Fibroblast of lung (primary cell): ENCODE results near the gene DLG2. TPM values are rescaled to one million over a fixed set of nuclear protein-coding genes. Genes with fewer than 3 reads are reported as not detected.

Experiments used
- DNase-seq, 2 donors: peaks; one replicate each; pipeline versions ENCODE4 v3.0.0 to v3.0.0-alpha.2; 2010; ENCODE audit warnings: low read depth in 2 of 2
- H2AFZ ChIP-seq: 2 replicates; pipeline ENCODE4 v1.5.1; 2012; ENCODE audit warnings: low read length, control low read depth, inconsistent platforms
- H3K27ac ChIP-seq: 2 replicates; pipeline ENCODE4 v1.5.1; 2011; ENCODE audit warnings: low read length, control low read depth; ENCODE audit not compliant: insufficient read depth
- H3K27me3 ChIP-seq: 2 replicates; pipeline ENCODE4 v1.5.1; 2011; ENCODE audit warnings: mild to moderate bottlenecking, low read length; ENCODE audit not compliant: control insufficient read depth, insufficient read depth
- H3K36me3 ChIP-seq: 2 replicates; pipeline ENCODE4 v1.5.1; 2011; ENCODE audit warnings: low read length; ENCODE audit not compliant: control insufficient read depth, insufficient read depth
- H3K4me1 ChIP-seq: 2 replicates; pipeline ENCODE4 v1.5.1; 2011; ENCODE audit warnings: low read length; ENCODE audit not compliant: control insufficient read depth, insufficient read depth; ENCODE audit errors: extremely low read depth
- H3K4me2 ChIP-seq: 2 replicates; pipeline ENCODE4 v1.5.1; 2011; ENCODE audit warnings: low read length, control low read depth; ENCODE audit not compliant: insufficient read depth; ENCODE audit errors: extremely low read depth
- H3K4me3 ChIP-seq, 4 experiments: fragments of 200-600 bp in 1 of 4; sonication (generic) in 1 of 4; replicated peaks in 1 of 4; 2 replicates each; pipeline ENCODE4 v1.5.1; 2011 to 2016; ENCODE audit warnings: low read length in 4 of 4, low read depth in 3 of 4, mild to moderate bottlenecking in 3 of 4, control low read depth in 2 of 4, inconsistent platforms in 1 of 4, mixed read lengths in 1 of 4; ENCODE audit not compliant: insufficient read depth in 1 of 4; ENCODE audit errors: control extremely low read depth in 1 of 4
- H3K79me2 ChIP-seq: 2 replicates; pipeline ENCODE4 v1.5.1; 2012; ENCODE audit warnings: mild to moderate bottlenecking, low read length, inconsistent platforms; ENCODE audit not compliant: control insufficient read depth, insufficient read depth
- H3K9ac ChIP-seq: 2 replicates; pipeline ENCODE4 v1.5.1; 2011; ENCODE audit warnings: mild to moderate bottlenecking, low read length, control low read depth; ENCODE audit not compliant: insufficient read depth
- H3K9me3 ChIP-seq: 2 replicates; pipeline ENCODE4 v1.5.1; 2012; ENCODE audit warnings: low read depth, low read length; ENCODE audit not compliant: control insufficient read depth, insufficient read depth
- H4K20me1 ChIP-seq: 2 replicates; pipeline ENCODE4 v1.5.1; 2011; ENCODE audit warnings: low read length; ENCODE audit not compliant: control insufficient read depth, insufficient read depth; ENCODE audit errors: extremely low read depth
- EZH2 ChIP-seq: IDR thresholded peaks from 2 replicates; pipeline ENCODE4 v1.5.1; 2012; ENCODE audit warnings: low read length, control low read depth, mild to moderate bottlenecking; ENCODE audit errors: missing control alignments
- polyA plus RNA-seq, 2 donors: library from polyadenylated mRNA; depleted of rRNA in 1 of 2; stranded (reverse) in 1 of 2; unstranded in 1 of 2; fragments of >200 nt; gene quantifications; 2 replicates each; pipeline ENCODE4 v1.2.1, GENCODE V29; 2011 to 2012; ENCODE audit warnings: missing spikeins in 1 of 2
- total RNA-seq: library from RNA; depleted of rRNA; stranded (reverse); fragments of >200 nt; gene quantifications from 2 replicates; pipeline ENCODE4 v1.2.1, GENCODE V29; 2014
- TF ChIP-seq, protein P1 (sequence below), 2 donors: IDR thresholded peaks in 1 of 2; conservative IDR thresholded peaks in 1 of 2; 1 replicate in 1 of 2; 2 replicates in 1 of 2; pipeline ENCODE4 v1.5.1; 2011 to 2012; ENCODE audit warnings: low read length in 2 of 2, control low read depth in 1 of 2, inconsistent platforms in 1 of 2, low read depth in 1 of 2, mild to moderate bottlenecking in 1 of 2

Gene DLG2
- total and polyA plus RNA-seq, 2 donors (not counting 1 experiment from before 2014, with no cell fraction given), result 0.77 to 2.3 TPM

DNA sequence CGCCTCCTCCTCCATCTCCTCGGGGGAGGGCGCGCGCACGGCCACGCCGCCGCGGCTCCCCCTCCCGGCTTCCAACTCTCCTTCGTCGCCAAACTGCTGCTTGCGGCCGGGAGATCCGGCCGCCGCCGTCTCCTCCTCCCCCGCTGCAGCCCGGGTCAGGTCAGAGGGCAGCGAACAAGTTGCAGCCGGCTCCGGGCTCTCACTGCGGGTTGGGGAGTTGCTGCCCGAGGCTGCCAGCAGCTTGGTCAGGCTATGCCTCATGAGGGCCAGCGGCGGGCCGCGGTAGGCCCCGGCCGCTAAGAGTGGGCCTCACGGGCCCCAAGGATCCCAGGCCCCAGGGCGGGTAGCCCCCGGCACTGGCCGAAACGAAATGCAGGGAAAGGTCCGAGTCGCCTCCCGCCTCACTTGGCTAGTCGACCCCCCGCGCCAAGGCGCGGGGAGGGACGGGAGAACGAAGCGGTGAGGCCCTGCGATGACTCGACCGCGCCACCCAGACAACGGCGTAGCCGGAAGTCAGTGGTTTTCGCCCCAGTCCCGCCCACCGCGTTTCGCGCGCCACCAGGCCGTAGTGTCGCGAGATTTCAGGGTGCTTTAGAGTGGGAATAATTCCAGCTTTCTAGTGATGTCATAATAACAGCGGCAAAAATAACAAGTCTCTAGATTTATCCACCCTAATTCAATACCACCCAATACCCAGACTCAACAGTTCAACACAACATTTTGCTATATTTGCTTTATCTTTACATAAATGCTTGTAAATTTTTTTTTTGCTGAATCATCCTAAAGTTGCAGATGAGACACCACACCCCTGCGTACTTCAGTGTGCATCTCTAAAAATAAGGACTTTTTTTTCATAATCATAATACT, 37.7 kb upstream of the DLG2 start, which contains the start of gene CREBZF:
TSS of gene CREBZF (minus strand) at position 515 of the 867 bp plus-strand sequence. CDS start at position 261, 254 bp downstream.
- Histone ChIP-seq H3K79me2 (peaks cover 45% of the 10 kb centered on the region), H3K4me2 (peak within 1 kb of the TSS; percentile 76), H4K20me1 (peaks cover 6% of the 10 kb centered on the region), H3K9me3 (no peaks in the 10 kb centered on the region), H3K9ac (peak within 1 kb of the TSS; percentile 99), H3K27ac (peak within 1 kb of the TSS; percentile 97), H3K4me3 (peak within 1 kb of the TSS; percentile 62 to 96 (median 92)), H3K4me1 (peaks cover 3% of the 10 kb centered on the region), H3K27me3 (no peaks in the 10 kb centered on the region), H3K36me3 (peaks cover 2% of the 10 kb centered on the region), H2AFZ (peak within 1 kb of the TSS; percentile 51)
- DNase-seq, result peak; percentile 91 to 97
- no peak for TF ChIP-seq EZH2
- TF ChIP-seq, protein P1, sequence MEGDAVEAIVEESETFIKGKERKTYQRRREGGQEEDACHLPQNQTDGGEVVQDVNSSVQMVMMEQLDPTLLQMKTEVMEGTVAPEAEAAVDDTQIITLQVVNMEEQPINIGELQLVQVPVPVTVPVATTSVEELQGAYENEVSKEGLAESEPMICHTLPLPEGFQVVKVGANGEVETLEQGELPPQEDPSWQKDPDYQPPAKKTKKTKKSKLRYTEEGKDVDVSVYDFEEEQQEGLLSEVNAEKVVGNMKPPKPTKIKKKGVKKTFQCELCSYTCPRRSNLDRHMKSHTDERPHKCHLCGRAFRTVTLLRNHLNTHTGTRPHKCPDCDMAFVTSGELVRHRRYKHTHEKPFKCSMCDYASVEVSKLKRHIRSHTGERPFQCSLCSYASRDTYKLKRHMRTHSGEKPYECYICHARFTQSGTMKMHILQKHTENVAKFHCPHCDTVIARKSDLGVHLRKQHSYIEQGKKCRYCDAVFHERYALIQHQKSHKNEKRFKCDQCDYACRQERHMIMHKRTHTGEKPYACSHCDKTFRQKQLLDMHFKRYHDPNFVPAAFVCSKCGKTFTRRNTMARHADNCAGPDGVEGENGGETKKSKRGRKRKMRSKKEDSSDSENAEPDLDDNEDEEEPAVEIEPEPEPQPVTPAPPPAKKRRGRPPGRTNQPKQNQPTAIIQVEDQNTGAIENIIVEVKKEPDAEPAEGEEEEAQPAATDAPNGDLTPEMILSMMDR (conservative IDR thresholded peaks at IDR 0.05 in 1 of 2, IDR thresholded peaks at IDR 0.05 in 1 of 2; ENCODE audit: low read depth in 1 of 2, low read length in 2 of 2), result peak in 1 of 2 donors; percentile 1

DNA sequence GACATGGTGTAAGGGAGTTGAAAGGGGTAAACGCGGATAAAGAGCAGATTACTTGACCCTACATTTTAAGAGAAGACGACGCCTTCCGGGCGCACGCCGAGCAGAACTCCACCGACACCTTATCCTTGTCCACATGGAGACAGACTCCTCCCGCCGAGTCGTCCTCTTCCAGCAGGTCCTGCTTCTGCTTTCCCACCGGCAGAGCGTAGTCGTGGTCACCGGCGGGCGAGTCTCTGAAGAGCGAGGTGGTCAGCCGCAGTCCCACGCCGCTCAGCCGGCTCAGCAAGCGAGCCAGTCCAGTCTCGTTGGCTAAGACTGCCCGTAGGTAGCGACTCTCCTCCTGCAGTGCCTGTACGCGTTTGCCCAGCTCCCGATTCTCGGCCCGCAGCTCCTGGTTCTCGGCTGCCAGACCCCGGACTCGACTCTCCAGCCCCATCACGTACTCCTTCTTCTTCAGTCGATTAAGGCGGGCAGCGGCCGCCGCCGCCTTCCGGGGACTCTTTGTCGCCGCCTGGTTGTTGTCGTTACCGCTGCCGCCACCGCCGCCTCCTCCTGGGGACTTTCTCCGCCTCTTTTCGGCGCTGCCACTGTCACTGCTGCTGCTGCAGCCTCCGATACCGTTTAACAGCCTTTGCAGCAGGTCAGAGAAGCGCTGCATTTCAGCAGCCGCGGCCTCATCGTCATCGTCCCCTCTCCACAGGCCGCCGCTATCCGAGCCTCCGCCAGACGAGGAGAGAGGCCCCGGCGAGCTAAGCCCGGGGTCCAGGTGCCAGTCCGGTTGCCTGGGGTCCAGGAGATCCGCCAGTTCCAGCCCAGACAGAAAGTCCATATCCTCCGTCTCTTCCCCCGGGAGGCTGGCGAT, 36.8 kb upstream of the DLG2 start:
- TF ChIP-seq, protein P1 (conservative IDR thresholded peaks at IDR 0.05 in 1 of 2, IDR thresholded peaks at IDR 0.05 in 1 of 2; ENCODE audit: low read depth in 1 of 2, low read length in 2 of 2), result peak; percentile 19 to 35
- TF ChIP-seq EZH2, result no peak
- Histone ChIP-seq H3K27ac (peak overlapping the region; percentile 97), H3K4me3 (peak overlapping the region; percentile 62 to 96 (median 92)), H3K79me2 (peaks cover 53% of the 10 kb centered on the region), H3K4me1 (peaks cover 6% of the 10 kb centered on the region), H3K4me2 (peak overlapping the region; percentile 76), H3K36me3 (peaks cover 2% of the 10 kb centered on the region), H3K9ac (peak overlapping the region; percentile 99), H2AFZ (no peak overlapping the region), H3K27me3 (no peaks in the 10 kb centered on the region), H3K9me3 (no peaks in the 10 kb centered on the region), H4K20me1 (peaks cover 6% of the 10 kb centered on the region)
- DNase-seq, result peak; percentile 53 to 60
